Astrocyte (in vitro differentiated cells and primary cell): ENCODE results near the gene AHNAK2. TPM values are rescaled to one million over a fixed set of nuclear protein-coding genes. Genes with fewer than 3 reads are reported as not detected.

Experiments
- DNase-seq: peaks from one replicate; pipeline ENCODE4 v3.0.0-alpha.2; 2010; ENCODE audit warnings: low read depth
- FAIRE-seq: peaks from 2 replicates; lab custom pipeline; 2011; peaks lifted over from hg19 to GRCh38; lab: Jason Lieb, UNC
- H2AFZ ChIP-seq: 2 replicates; pipeline ENCODE4 v1.6.0; 2012; ENCODE audit warnings: low read depth, low read length, inconsistent platforms
- H3K27ac ChIP-seq: 2 replicates; pipeline ENCODE4 v1.5.1; 2011; ENCODE audit warnings: low read depth, low read length, inconsistent platforms
- H3K27me3 ChIP-seq: 2 replicates; pipeline ENCODE4 v1.6.0; 2011; ENCODE audit warnings: low read length, inconsistent platforms; ENCODE audit not compliant: insufficient read depth
- H3K36me3 ChIP-seq: 2 replicates; pipeline ENCODE4 v1.5.1; 2011; ENCODE audit warnings: low read length, inconsistent platforms; ENCODE audit not compliant: insufficient read depth
- H3K4me1 ChIP-seq: 2 replicates; pipeline ENCODE4 v1.5.1; 2011; ENCODE audit warnings: low read length, inconsistent platforms; ENCODE audit not compliant: insufficient read depth
- H3K4me2 ChIP-seq: 2 replicates; pipeline ENCODE4 v1.6.0; 2012; ENCODE audit warnings: low read length, inconsistent platforms
- H3K4me3 ChIP-seq: 2 replicates; pipeline ENCODE4 v1.5.1; 2011; ENCODE audit warnings: low read depth, mild to moderate bottlenecking, low read length, inconsistent platforms; ENCODE audit not compliant: insufficient read depth
- H3K79me2 ChIP-seq: 2 replicates; pipeline ENCODE4 v1.6.0; 2012; ENCODE audit warnings: mild to moderate bottlenecking, low read length, inconsistent platforms; ENCODE audit not compliant: insufficient read depth
- H3K9ac ChIP-seq: 2 replicates; pipeline ENCODE4 v1.6.0; 2012; ENCODE audit warnings: mild to moderate bottlenecking, low read length, inconsistent platforms
- H3K9me3 ChIP-seq: 2 replicates; pipeline ENCODE4 v1.5.1; 2012; ENCODE audit warnings: low read depth, mild to moderate bottlenecking, low read length, inconsistent platforms; ENCODE audit not compliant: insufficient read depth
- H4K20me1 ChIP-seq: 2 replicates; pipeline ENCODE4 v1.6.0; 2012; ENCODE audit warnings: low read length, inconsistent platforms; ENCODE audit not compliant: insufficient read depth
- H3K27ac Mint-ChIP-seq: one replicate; pipeline ENCODE4 v1.8.0; 2021; ENCODE audit warnings: mild to moderate bottlenecking, mixed read lengths; ENCODE audit not compliant: unreplicated experiment
- H3K27me3 Mint-ChIP-seq: one replicate; pipeline ENCODE4 v1.8.0; 2021; ENCODE audit warnings: low read depth, mixed read lengths; ENCODE audit not compliant: unreplicated experiment
- H3K36me3 Mint-ChIP-seq: one replicate; pipeline ENCODE4 v1.8.0; 2021; ENCODE audit warnings: low read depth, mixed read lengths; ENCODE audit not compliant: unreplicated experiment
- H3K4me1 Mint-ChIP-seq: one replicate; pipeline ENCODE4 v1.8.0; 2021; ENCODE audit warnings: low read depth, mixed read lengths; ENCODE audit not compliant: unreplicated experiment
- H3K4me3 Mint-ChIP-seq: one replicate; pipeline ENCODE4 v1.8.0; 2021; ENCODE audit warnings: mild to moderate bottlenecking, moderate library complexity, mixed read lengths; ENCODE audit not compliant: unreplicated experiment
- H3K9me3 Mint-ChIP-seq: one replicate; pipeline ENCODE4 v1.8.0; 2021; ENCODE audit warnings: mild to moderate bottlenecking, mixed read lengths; ENCODE audit not compliant: unreplicated experiment
- EZH2 ChIP-seq: IDR thresholded peaks from 2 replicates; pipeline ENCODE4 v1.6.1; 2012; ENCODE audit warnings: mild to moderate bottlenecking, low read length, inconsistent platforms; ENCODE audit not compliant: insufficient read depth
- total RNA-seq: library from RNA; stranded (reverse); gene quantifications from 2 replicates; pipeline ENCODE4 v1.2.1, GENCODE V29; 2021
- TF ChIP-seq, protein P1 (sequence below): IDR thresholded peaks from 2 replicates; pipeline ENCODE4 v1.5.1; 2011; ENCODE audit warnings: low read depth, mild to moderate bottlenecking, inconsistent platforms, low read length, moderate library complexity; ENCODE audit not compliant: insufficient read depth

The AHNAK2 gene
- total RNA-seq, 1 donor from 2014 or later, result 44.7 TPM

DNA sequence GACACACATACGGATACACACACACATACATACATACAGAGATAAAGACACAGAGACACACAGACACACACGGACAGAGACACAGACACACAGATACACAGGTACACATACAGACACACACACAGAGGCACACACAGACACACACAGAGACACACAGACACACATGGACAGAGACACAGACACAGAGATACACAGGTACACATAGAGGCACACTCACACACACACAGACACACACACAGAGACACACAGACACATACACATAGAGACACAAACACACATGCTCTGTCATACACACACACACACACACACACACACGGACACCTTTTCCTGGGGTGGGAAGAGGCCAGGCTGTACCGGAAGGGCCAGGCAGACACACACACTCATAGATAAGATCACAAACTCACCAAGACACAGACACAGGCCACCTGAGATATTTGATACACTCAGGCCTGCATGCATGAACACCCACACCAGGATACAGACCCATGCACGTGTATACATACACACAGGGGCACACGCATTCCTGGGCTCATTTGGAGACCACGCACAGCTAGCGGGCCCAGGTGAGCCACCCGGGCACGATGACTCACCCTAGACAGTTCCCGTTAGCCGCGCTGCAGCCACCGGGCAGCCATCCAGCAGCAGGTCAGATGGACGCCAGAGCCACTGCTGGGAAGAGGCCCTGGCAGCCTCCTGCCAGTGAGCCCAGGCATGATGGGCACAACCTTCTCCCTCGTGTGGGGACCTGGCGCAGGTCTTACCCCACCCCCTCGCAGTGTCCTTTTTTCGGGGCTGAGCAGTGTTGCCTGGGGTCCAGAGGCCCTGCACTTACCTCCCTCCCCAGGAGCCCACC is 1.8 kb upstream of the AHNAK2 start:
- H3K36me3 ChIP-seq, result no peaks in the 10 kb centered on the region
- no peak overlapping the region for H3K27ac ChIP-seq
- no peaks in the 10 kb centered on the region for H3K9me3 ChIP-seq
- no peak for FAIRE-seq
- peaks cover 29% of the 10 kb centered on the region for H3K4me1 ChIP-seq
- H3K9ac ChIP-seq, result no peak overlapping the region
- TF ChIP-seq EZH2, result no peak
- TF ChIP-seq, protein P1, sequence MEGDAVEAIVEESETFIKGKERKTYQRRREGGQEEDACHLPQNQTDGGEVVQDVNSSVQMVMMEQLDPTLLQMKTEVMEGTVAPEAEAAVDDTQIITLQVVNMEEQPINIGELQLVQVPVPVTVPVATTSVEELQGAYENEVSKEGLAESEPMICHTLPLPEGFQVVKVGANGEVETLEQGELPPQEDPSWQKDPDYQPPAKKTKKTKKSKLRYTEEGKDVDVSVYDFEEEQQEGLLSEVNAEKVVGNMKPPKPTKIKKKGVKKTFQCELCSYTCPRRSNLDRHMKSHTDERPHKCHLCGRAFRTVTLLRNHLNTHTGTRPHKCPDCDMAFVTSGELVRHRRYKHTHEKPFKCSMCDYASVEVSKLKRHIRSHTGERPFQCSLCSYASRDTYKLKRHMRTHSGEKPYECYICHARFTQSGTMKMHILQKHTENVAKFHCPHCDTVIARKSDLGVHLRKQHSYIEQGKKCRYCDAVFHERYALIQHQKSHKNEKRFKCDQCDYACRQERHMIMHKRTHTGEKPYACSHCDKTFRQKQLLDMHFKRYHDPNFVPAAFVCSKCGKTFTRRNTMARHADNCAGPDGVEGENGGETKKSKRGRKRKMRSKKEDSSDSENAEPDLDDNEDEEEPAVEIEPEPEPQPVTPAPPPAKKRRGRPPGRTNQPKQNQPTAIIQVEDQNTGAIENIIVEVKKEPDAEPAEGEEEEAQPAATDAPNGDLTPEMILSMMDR, result no peak
- H3K4me2 ChIP-seq, result peak overlapping the region; percentile 51
- Mint-ChIP-seq H3K27ac (no peak overlapping the region), H3K36me3 (no peaks in the 10 kb centered on the region), H3K27me3 (peaks cover 33% of the 10 kb centered on the region), H3K9me3 (no peaks in the 10 kb centered on the region), H3K4me3 (peak overlapping the region; percentile 10), H3K4me1 (peaks cover 2% of the 10 kb centered on the region)
- H3K79me2 ChIP-seq, result peaks cover 14% of the 10 kb centered on the region
- DNase-seq, result peak; percentile 49
- H3K4me3 ChIP-seq, result no peak overlapping the region
- peaks cover 16% of the 10 kb centered on the region for H4K20me1 ChIP-seq
- H2AFZ ChIP-seq, result no peak overlapping the region
- H3K27me3 ChIP-seq, result no peaks in the 10 kb centered on the region

DNA sequence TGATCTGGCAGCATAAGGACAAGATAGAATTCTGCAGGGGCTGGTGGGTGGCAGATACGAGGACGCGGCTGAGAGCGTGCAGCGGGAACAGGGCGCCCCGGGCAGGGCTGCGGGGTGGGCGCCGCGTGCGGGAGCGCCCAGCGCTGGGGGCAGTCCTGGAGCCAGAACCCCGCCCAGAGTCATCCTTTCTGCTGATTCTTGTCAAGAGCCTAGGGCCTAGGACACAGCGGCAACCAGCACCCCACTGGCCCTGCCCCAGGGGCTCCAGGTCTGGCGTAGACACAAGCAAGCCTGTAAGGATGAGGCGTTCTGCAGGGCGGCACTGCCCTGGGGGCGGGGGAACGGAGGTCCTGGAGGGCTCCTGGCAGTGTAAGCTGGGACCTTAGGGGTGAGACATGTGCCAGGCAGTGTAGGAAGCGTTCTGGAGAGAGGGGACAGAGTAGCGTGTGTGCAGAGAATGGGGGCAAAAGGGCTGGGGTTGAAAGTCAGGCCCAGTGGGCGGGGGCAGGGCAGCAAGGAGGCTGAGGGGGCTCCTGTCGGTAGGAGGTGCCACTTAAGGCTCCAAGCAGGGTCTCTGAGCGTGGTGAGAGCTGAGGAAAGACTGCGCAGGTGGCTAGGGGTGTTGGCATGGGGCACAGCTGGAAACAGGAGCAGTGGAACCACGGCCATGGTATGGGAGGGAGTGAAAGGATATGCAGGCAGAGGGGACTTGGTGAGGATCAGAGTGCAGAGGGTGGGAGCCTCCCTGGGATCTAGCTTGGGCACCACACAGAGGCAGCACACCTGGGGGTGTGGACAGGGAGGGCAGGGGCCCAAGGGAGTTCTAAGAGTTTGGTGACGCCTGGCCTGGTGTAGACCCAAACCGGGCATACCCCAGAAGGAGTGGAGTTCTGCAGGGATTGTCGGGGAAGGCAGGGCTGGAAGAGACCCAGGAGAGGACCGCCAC is 845 bp upstream of the AHNAK2 start:
- H3K79me2 ChIP-seq, result peaks cover 14% of the 10 kb centered on the region
- Mint-ChIP-seq H3K27ac (no peak overlapping the region), H3K27me3 (peaks cover 33% of the 10 kb centered on the region), H3K4me3 (peak overlapping the region; percentile 58), H3K4me1 (peaks cover 4% of the 10 kb centered on the region), H3K9me3 (no peaks in the 10 kb centered on the region), H3K36me3 (no peaks in the 10 kb centered on the region)
- peaks cover 16% of the 10 kb centered on the region for H4K20me1 ChIP-seq
- H3K9me3 ChIP-seq, result no peaks in the 10 kb centered on the region
- peaks cover 37% of the 10 kb centered on the region for H3K4me1 ChIP-seq
- peak overlapping the region; percentile 86 for H3K4me2 ChIP-seq
- peak overlapping the region; percentile 39 for H3K4me3 ChIP-seq
- no peak overlapping the region for H3K27ac ChIP-seq
- TF ChIP-seq, protein P1, result no peak
- TF ChIP-seq EZH2, result no peak
- DNase-seq, result no peak
- H3K9ac ChIP-seq, result no peak overlapping the region
- H3K36me3 ChIP-seq, result no peaks in the 10 kb centered on the region
- H3K27me3 ChIP-seq, result no peaks in the 10 kb centered on the region
- FAIRE-seq, result no peak
- H2AFZ ChIP-seq, result peak overlapping the region; percentile 47
